ENCODE measurements around the gene FLRT1. TPM values are rescaled to one million over a fixed set of nuclear protein-coding genes. Genes with fewer than 3 reads are reported as not detected.

FLRT1 gene
- total and polyA plus RNA-seq, 2 experiments from 2014 or later: 0.76 to 1.1 TPM

DNA sequence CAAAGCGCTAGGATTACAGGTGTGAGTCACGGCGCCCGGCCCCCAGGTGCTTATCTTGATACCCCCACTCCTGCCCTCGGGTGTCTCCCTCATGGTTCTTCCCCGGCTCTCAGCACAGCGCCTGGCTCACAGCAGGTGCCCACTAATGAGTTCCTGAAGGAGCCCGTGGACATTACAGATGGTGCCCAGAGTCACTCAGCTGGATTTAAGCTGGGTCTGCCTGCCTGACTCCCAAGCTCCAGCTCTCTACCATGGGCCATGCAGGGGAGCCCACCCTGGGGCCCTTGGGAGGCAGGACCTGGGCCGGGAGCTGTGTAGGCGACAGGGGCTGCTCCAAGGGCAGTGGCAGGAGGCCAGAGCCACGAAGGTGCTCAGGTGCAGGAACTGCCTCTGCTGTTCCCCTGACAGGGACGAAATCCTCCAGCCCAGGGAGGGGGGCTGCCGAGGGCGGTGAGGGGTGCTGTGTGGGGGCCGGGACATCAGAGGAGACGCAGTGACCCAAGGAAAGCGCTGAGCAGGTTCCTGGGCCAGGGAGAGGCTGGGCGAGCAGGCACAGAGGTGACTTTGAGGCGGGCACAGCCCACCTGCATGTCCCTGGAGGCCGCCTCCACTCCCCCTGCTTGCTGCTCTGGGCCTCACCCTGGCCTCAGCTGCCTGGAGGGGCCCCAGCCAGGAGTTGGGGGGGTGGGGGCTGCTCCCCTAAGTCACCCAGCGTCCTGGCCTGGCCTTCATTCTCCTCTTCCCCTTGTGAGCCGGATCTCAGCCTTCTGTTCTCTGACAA is 14.6 kb upstream of the FLRT1 start:
- Histone ChIP-seq H2AFZ (no peak overlapping the region), H3K9me2 (ENCODE audit: insufficient read depth) (no peaks in the 10 kb centered on the region), H3K4me3 (0 out of 2 replicates have a peak overlapping the region, but pooled peaks have one; percentile 36), H3K4me1 (ENCODE audit: insufficient read depth) (peaks cover 49% of the 10 kb centered on the region), H3F3A (replicated peaks; ENCODE audit: low read depth) (peaks cover 25% of the 10 kb centered on the region), H3K4me2 (peak overlapping the region; percentile 75), H3K79me2 (replicated peaks; ENCODE audit: insufficient read depth) (no peaks in the 10 kb centered on the region), H3K36me3 (ENCODE audit: insufficient read depth) (no peaks in the 10 kb centered on the region), H4K20me1 (replicated peaks; ENCODE audit: insufficient read depth) (no peaks in the 10 kb centered on the region), H3K27me3 (ENCODE audit: insufficient read depth) (peaks cover 27% of the 10 kb centered on the region), H3K27ac (ENCODE audit: low read depth) (no peak overlapping the region)
- Mint-ChIP-seq H3K4me3 (peak overlapping the region; percentile 42; the same call in 1 of the 3 replicates), H3K9me3 (no peaks in the 10 kb centered on the region), H3K27me3 (ENCODE audit: insufficient read depth, low read depth, poor library complexity) (peaks cover 45% of the 10 kb centered on the region), H3K27ac (no peak overlapping the region), H3K4me1 (peaks cover 49% of the 10 kb centered on the region), H3K36me3 (ENCODE audit: low read depth) (no peaks in the 10 kb centered on the region)
- TF ChIP-seq NANOG (IDR thresholded peaks at IDR 0.05; ENCODE audit: borderline replicate concordance) (no peak), ZNF114 (CRISPR knock-in tag; IDR thresholded peaks at IDR 0.05) (no peak), JUNB (IDR thresholded peaks at IDR 0.05; ENCODE audit: unreplicated experiment) (no peak), POLR2AphosphoS5 (IDR thresholded peaks at IDR 0.05; ENCODE audit: low read depth) (no peak), EZH2phosphoT487 (IDR thresholded peaks at IDR 0.05; ENCODE audit: unreplicated experiment) (no peak), STAT1 (IDR thresholded peaks at IDR 0.05; ENCODE audit: unreplicated experiment) (no peak), EZH2 (IDR thresholded peaks at IDR 0.05; ENCODE audit: low read depth, unreplicated experiment) (no peak), CREB1 (CRISPR knock-in tag; IDR thresholded peaks at IDR 0.05; ENCODE audit: low read depth) (no peak), ZNF331 (CRISPR knock-in tag; IDR thresholded peaks at IDR 0.05; ENCODE audit: low read depth) (no peak)
- TF ChIP-seq, protein P1, sequence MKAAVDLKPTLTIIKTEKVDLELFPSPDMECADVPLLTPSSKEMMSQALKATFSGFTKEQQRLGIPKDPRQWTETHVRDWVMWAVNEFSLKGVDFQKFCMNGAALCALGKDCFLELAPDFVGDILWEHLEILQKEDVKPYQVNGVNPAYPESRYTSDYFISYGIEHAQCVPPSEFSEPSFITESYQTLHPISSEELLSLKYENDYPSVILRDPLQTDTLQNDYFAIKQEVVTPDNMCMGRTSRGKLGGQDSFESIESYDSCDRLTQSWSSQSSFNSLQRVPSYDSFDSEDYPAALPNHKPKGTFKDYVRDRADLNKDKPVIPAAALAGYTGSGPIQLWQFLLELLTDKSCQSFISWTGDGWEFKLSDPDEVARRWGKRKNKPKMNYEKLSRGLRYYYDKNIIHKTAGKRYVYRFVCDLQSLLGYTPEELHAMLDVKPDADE (IDR thresholded peaks at IDR 0.05): no peak
- TF ChIP-seq, protein P2, sequence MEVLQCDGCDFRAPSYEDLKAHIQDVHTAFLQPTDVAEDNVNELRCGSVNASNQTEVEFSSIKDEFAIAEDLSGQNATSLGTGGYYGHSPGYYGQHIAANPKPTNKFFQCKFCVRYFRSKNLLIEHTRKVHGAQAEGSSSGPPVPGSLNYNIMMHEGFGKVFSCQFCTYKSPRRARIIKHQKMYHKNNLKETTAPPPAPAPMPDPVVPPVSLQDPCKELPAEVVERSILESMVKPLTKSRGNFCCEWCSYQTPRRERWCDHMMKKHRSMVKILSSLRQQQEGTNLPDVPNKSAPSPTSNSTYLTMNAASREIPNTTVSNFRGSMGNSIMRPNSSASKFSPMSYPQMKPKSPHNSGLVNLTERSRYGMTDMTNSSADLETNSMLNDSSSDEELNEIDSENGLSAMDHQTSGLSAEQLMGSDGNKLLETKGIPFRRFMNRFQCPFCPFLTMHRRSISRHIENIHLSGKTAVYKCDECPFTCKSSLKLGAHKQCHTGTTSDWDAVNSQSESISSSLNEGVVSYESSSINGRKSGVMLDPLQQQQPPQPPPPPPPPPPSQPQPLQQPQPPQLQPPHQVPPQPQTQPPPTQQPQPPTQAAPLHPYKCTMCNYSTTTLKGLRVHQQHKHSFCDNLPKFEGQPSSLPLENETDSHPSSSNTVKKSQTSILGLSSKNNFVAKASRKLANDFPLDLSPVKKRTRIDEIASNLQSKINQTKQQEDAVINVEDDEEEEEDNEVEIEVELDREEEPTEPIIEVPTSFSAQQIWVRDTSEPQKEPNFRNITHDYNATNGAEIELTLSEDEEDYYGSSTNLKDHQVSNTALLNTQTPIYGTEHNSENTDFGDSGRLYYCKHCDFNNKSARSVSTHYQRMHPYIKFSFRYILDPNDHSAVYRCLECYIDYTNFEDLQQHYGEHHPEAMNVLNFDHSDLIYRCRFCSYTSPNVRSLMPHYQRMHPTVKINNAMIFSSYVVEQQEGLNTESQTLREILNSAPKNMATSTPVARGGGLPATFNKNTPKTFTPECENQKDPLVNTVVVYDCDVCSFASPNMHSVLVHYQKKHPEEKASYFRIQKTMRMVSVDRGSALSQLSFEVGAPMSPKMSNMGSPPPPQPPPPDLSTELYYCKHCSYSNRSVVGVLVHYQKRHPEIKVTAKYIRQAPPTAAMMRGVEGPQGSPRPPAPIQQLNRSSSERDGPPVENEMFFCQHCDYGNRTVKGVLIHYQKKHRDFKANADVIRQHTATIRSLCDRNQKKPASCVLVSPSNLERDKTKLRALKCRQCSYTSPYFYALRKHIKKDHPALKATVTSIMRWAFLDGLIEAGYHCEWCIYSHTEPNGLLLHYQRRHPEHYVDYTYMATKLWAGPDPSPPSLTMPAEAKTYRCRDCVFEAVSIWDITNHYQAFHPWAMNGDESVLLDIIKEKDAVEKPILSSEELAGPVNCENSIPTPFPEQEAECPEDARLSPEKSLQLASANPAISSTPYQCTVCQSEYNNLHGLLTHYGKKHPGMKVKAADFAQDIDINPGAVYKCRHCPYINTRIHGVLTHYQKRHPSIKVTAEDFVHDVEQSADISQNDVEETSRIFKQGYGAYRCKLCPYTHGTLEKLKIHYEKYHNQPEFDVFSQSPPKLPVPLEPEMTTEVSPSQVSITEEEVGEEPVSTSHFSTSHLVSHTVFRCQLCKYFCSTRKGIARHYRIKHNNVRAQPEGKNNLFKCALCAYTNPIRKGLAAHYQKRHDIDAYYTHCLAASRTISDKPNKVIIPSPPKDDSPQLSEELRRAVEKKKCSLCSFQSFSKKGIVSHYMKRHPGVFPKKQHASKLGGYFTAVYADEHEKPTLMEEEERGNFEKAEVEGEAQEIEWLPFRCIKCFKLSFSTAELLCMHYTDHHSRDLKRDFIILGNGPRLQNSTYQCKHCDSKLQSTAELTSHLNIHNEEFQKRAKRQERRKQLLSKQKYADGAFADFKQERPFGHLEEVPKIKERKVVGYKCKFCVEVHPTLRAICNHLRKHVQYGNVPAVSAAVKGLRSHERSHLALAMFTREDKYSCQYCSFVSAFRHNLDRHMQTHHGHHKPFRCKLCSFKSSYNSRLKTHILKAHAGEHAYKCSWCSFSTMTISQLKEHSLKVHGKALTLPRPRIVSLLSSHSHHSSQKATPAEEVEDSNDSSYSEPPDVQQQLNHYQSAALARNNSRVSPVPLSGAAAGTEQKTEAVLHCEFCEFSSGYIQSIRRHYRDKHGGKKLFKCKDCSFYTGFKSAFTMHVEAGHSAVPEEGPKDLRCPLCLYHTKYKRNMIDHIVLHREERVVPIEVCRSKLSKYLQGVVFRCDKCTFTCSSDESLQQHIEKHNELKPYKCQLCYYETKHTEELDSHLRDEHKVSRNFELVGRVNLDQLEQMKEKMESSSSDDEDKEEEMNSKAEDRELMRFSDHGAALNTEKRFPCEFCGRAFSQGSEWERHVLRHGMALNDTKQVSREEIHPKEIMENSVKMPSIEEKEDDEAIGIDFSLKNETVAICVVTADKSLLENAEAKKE (CRISPR knock-in tag; IDR thresholded peaks at IDR 0.05): no peak
- TF ChIP-seq, protein P3, sequence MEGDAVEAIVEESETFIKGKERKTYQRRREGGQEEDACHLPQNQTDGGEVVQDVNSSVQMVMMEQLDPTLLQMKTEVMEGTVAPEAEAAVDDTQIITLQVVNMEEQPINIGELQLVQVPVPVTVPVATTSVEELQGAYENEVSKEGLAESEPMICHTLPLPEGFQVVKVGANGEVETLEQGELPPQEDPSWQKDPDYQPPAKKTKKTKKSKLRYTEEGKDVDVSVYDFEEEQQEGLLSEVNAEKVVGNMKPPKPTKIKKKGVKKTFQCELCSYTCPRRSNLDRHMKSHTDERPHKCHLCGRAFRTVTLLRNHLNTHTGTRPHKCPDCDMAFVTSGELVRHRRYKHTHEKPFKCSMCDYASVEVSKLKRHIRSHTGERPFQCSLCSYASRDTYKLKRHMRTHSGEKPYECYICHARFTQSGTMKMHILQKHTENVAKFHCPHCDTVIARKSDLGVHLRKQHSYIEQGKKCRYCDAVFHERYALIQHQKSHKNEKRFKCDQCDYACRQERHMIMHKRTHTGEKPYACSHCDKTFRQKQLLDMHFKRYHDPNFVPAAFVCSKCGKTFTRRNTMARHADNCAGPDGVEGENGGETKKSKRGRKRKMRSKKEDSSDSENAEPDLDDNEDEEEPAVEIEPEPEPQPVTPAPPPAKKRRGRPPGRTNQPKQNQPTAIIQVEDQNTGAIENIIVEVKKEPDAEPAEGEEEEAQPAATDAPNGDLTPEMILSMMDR (conservative IDR thresholded peaks at IDR 0.05; ENCODE audit: low read depth in 2 of 2): no peak
- TF ChIP-seq, protein P4, sequence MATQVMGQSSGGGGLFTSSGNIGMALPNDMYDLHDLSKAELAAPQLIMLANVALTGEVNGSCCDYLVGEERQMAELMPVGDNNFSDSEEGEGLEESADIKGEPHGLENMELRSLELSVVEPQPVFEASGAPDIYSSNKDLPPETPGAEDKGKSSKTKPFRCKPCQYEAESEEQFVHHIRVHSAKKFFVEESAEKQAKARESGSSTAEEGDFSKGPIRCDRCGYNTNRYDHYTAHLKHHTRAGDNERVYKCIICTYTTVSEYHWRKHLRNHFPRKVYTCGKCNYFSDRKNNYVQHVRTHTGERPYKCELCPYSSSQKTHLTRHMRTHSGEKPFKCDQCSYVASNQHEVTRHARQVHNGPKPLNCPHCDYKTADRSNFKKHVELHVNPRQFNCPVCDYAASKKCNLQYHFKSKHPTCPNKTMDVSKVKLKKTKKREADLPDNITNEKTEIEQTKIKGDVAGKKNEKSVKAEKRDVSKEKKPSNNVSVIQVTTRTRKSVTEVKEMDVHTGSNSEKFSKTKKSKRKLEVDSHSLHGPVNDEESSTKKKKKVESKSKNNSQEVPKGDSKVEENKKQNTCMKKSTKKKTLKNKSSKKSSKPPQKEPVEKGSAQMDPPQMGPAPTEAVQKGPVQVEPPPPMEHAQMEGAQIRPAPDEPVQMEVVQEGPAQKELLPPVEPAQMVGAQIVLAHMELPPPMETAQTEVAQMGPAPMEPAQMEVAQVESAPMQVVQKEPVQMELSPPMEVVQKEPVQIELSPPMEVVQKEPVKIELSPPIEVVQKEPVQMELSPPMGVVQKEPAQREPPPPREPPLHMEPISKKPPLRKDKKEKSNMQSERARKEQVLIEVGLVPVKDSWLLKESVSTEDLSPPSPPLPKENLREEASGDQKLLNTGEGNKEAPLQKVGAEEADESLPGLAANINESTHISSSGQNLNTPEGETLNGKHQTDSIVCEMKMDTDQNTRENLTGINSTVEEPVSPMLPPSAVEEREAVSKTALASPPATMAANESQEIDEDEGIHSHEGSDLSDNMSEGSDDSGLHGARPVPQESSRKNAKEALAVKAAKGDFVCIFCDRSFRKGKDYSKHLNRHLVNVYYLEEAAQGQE (IDR thresholded peaks at IDR 0.05; ENCODE audit: unreplicated experiment): no peak
- ATAC-seq (no peak; the same call in 2 of the 3 replicates), DNase-seq (ENCODE audit: low spot score) (no peak)
